C4-2B (cell line): ENCODE data around the gene CCDC61.

Experiments used
- ZFX ChIP-seq: fragments of 450-650 bp; IDR thresholded peaks from 2 replicates; pipeline ENCODE4 v1.6.1; 2017
- TF ChIP-seq, protein P1 (sequence below): fragments of 450-650 bp; conservative IDR thresholded peaks from 2 replicates; pipeline ENCODE4 v1.5.1; 2017; ENCODE audit warnings: mild to moderate bottlenecking

DNA sequence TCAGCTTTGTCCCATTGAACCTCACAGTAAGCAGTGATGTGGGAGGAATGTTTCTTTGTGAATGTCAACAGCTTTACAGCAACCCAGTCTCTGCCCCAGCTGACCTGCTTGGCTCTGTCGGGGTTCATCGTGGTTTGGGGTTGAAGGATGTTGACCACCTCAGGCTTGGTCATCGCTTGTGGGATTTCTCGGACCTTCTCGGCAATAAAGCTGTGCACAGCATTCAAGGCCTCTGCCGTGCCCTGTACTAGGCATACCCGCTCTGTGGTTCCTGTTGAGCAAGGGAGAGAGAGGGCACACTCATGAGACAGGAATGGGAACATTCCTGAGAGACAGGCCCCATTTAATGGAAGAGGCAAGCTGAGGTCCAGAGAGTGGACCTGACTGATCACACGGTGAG lies 41.6 kb upstream of the CCDC61 start:
- TF ChIP-seq, protein P1, sequence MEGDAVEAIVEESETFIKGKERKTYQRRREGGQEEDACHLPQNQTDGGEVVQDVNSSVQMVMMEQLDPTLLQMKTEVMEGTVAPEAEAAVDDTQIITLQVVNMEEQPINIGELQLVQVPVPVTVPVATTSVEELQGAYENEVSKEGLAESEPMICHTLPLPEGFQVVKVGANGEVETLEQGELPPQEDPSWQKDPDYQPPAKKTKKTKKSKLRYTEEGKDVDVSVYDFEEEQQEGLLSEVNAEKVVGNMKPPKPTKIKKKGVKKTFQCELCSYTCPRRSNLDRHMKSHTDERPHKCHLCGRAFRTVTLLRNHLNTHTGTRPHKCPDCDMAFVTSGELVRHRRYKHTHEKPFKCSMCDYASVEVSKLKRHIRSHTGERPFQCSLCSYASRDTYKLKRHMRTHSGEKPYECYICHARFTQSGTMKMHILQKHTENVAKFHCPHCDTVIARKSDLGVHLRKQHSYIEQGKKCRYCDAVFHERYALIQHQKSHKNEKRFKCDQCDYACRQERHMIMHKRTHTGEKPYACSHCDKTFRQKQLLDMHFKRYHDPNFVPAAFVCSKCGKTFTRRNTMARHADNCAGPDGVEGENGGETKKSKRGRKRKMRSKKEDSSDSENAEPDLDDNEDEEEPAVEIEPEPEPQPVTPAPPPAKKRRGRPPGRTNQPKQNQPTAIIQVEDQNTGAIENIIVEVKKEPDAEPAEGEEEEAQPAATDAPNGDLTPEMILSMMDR = no peak
- no peak for TF ChIP-seq ZFX
